OCI-LY1 (cell line): ENCODE measurements around the gene PDE4D.

ENCODE experiments used
- EZH2 ChIP-seq: fragments of 200-600 bp; sonication (generic), shearing (Covaris generic); IDR thresholded peaks from 2 replicates; pipeline ENCODE4 v1.8.0; 2017; ENCODE audit warnings: borderline replicate concordance, mixed run types, mild to moderate bottlenecking, antibody characterized with exemption, low read length, moderate library complexity, mixed read lengths
- TF ChIP-seq, protein P1 (sequence below): fragments of 200-600 bp; sonication (generic), shearing (Covaris generic); IDR thresholded peaks from 2 replicates; pipeline ENCODE4 v1.5.1; 2017; ENCODE audit warnings: mild to moderate bottlenecking, antibody characterized with exemption, low read length, moderate library complexity, mixed read lengths

DNA sequence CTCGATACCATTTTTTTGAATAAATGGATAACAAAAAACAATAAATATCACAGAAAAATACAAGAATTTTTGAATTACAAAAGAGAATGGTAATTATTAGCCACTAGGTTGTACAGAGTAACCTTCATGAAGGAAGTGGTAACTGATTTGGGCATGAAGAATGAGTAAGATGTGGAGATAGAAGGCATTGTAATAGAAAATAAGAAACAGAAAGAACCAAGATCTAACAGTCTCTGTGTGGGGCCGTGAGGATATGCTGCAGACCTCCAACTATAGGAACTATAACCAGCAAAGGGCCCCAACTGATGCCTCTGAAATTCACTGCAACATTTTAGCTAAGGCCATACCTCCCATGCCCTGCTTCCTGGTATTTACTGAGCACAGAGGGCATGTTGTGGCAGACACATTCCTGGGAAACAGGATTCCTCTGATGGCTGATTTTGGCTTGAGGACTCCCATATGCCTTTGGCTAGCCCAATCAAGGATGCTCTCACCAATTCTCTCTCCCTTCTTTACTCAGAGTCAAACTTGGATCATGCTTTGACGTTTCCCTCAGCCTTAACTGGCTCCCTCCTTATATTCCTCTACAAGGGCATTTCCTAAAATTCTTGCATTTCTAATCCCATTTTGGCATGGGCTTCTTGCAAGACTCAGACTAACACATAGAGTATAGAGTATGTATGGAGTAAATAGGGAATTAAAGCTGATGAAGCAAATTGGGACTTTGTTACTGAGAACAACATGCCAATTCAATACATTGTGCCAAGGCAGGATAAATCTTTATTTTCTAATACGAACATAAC, 208.9 kb downstream of the PDE4D start:
- TF ChIP-seq, protein P1, sequence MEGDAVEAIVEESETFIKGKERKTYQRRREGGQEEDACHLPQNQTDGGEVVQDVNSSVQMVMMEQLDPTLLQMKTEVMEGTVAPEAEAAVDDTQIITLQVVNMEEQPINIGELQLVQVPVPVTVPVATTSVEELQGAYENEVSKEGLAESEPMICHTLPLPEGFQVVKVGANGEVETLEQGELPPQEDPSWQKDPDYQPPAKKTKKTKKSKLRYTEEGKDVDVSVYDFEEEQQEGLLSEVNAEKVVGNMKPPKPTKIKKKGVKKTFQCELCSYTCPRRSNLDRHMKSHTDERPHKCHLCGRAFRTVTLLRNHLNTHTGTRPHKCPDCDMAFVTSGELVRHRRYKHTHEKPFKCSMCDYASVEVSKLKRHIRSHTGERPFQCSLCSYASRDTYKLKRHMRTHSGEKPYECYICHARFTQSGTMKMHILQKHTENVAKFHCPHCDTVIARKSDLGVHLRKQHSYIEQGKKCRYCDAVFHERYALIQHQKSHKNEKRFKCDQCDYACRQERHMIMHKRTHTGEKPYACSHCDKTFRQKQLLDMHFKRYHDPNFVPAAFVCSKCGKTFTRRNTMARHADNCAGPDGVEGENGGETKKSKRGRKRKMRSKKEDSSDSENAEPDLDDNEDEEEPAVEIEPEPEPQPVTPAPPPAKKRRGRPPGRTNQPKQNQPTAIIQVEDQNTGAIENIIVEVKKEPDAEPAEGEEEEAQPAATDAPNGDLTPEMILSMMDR: no peak
- TF ChIP-seq EZH2: no peak
